ENCODE measurements around the gene KDM5C. TPM values are rescaled to one million over a fixed set of nuclear protein-coding genes. Genes with fewer than 3 reads are reported as not detected.

The KDM5C gene
- total RNA-seq, 1 experiment from 2014 or later = 98.7 TPM

- H2BK120ac ChIP-seq (ENCODE audit: low read depth, low read length, poor library complexity, severe bottlenecking) = no peak overlapping the region
Observed at GRCh38 chrX:53268173-53268572, 43.2 kb upstream of the KDM5C start.

More at GRCh38 chrX:53268173-53268572, 43.2 kb upstream of the KDM5C start:
- Histone ChIP-seq H4K91ac (ENCODE audit: insufficient read length, low read depth, low read length) (no peak overlapping the region), H3K4me2 (ENCODE audit: insufficient read depth, insufficient read length, low read length) (no peak overlapping the region), H3K14ac (ENCODE audit: insufficient read depth, low read length) (no peak overlapping the region), H2BK15ac (ENCODE audit: low read depth, low read length) (no peak overlapping the region), H2BK5ac (ENCODE audit: insufficient read length, low read length) (no peak overlapping the region), H4K8ac (replicated peaks; ENCODE audit: insufficient read length, low read depth, low read length) (no peak overlapping the region), H3K27ac (ENCODE audit: insufficient read length, low read depth, low read length) (no peak overlapping the region), H4K20me1 (ENCODE audit: control insufficient read depth, insufficient read depth, insufficient read length) (no peaks in the 10 kb centered on the region), H3K79me2 (ENCODE audit: insufficient read depth, low read length) (no peaks in the 10 kb centered on the region), H3K4ac (ENCODE audit: low read depth, low read length) (no peak overlapping the region), H2BK12ac (ENCODE audit: insufficient read length, low read depth, low read length) (no peak overlapping the region), H3K56ac (ENCODE audit: insufficient read length, low read depth, low read length) (no peak overlapping the region), H3K18ac (ENCODE audit: insufficient read length, low read depth, low read length) (no peak overlapping the region), H3K27me3 (ENCODE audit: insufficient read depth, low read length) (no peaks in the 10 kb centered on the region), H2AFZ (ENCODE audit: low read length) (no peak overlapping the region), H3K9me3 (ENCODE audit: control insufficient read depth, low read depth, low read length) (peaks cover 60% of the 10 kb centered on the region), H2BK20ac (ENCODE audit: low read depth, low read length, poor library complexity, severe bottlenecking) (no peak overlapping the region), H3T11ph (ENCODE audit: low read length) (no peak overlapping the region), H3K23ac (ENCODE audit: insufficient read length, low read depth, low read length) (no peak overlapping the region), H2AK5ac (ENCODE audit: insufficient read length, low read length) (no peak overlapping the region), H4K5ac (ENCODE audit: insufficient read length, low read depth, low read length) (no peak overlapping the region), H3K4me1 (ENCODE audit: insufficient read depth, low read length) (no peaks in the 10 kb centered on the region), H3K9ac (ENCODE audit: extremely low read depth, insufficient read length, low read length) (no peak overlapping the region), H3K79me1 (ENCODE audit: insufficient read depth, low read depth, low read length, poor library complexity, severe bottlenecking) (no peaks in the 10 kb centered on the region), H3K23me2 (ENCODE audit: insufficient read length, low read depth, low read length, poor library complexity, severe bottlenecking) (no peaks in the 10 kb centered on the region)
- H3K4me1 Mint-ChIP-seq = 0 out of 4 replicates have a peak, but pooled peaks cover 0 to 2% of the 10 kb centered on the region in 2 experiments
- TF ChIP-seq, protein P1, sequence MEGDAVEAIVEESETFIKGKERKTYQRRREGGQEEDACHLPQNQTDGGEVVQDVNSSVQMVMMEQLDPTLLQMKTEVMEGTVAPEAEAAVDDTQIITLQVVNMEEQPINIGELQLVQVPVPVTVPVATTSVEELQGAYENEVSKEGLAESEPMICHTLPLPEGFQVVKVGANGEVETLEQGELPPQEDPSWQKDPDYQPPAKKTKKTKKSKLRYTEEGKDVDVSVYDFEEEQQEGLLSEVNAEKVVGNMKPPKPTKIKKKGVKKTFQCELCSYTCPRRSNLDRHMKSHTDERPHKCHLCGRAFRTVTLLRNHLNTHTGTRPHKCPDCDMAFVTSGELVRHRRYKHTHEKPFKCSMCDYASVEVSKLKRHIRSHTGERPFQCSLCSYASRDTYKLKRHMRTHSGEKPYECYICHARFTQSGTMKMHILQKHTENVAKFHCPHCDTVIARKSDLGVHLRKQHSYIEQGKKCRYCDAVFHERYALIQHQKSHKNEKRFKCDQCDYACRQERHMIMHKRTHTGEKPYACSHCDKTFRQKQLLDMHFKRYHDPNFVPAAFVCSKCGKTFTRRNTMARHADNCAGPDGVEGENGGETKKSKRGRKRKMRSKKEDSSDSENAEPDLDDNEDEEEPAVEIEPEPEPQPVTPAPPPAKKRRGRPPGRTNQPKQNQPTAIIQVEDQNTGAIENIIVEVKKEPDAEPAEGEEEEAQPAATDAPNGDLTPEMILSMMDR (conservative IDR thresholded peaks at IDR 0.05) = no peak
- no peak overlapping the region for H3K27ac Mint-ChIP-seq
- H3K27me3 Mint-ChIP-seq (ENCODE audit: low read depth) = no peaks in the 10 kb centered on the region
- H3K9me3 Mint-ChIP-seq = peaks cover 35 to 41% of the 10 kb centered on the region in 2 experiments
- no CpG with 5 or more reads among the region's 7 CpGs for WGBS (ENCODE audit: extremely low coverage, insufficient read length, low lambda C conversion rate)
- no peak for DNase-seq
- H3K4me3 Mint-ChIP-seq = no peak overlapping the region
- H3K36me3 Mint-ChIP-seq (ENCODE audit: insufficient read depth in 1 of 3, low read depth in 3 of 3) = peaks cover 10 to 12% (median 11%) of the 10 kb centered on the region in 3 experiments; a peak in 4 of 7 replicates
